K562 (cell line): ENCODE results near the gene SNRPA. TPM values are rescaled to one million over a fixed set of nuclear protein-coding genes. Genes with fewer than 3 reads are reported as not detected.

Source experiments
- EP400 ChIP-seq: fragments of 450-650 bp; IDR thresholded peaks from 2 replicates; pipeline ENCODE4 v1.6.1; 2017; ENCODE audit warnings: antibody characterized with exemption, mild to moderate bottlenecking, moderate library complexity
- ETV5 ChIP-seq: sonication (generic); formaldehyde crosslinking; IDR thresholded peaks from 2 replicates; pipeline ENCODE4 v1.4.0; 2020; ENCODE audit warnings: low read depth, mild to moderate bottlenecking, missing genetic modification reagents
- FOXK1 ChIP-seq: sonication (generic); formaldehyde crosslinking; IDR thresholded peaks from 2 replicates; pipeline ENCODE4 v1.8.0; 2022; ENCODE audit warnings: missing genetic modification reagents, mild to moderate bottlenecking, borderline replicate concordance
- HINFP ChIP-seq: fragments of 450-650 bp; conservative IDR thresholded peaks from 2 replicates; pipeline ENCODE4 v1.6.1; 2016; ENCODE audit warnings: missing genetic modification characterization, low read depth, mild to moderate bottlenecking, control low read depth, missing compliant biosample characterization
- L3MBTL2 ChIP-seq: fragments of 450-650 bp; IDR thresholded peaks from 2 replicates; pipeline ENCODE4 v1.6.1; 2016; ENCODE audit warnings: mild to moderate bottlenecking, moderate library complexity
- NFXL1 ChIP-seq: fragments of 450-650 bp; formaldehyde crosslinking; IDR thresholded peaks from 2 replicates; pipeline ENCODE4 v1.4.0; 2021; ENCODE audit warnings: mild to moderate bottlenecking
- NR4A1 ChIP-seq, 2 experiments: fragments of 250-450 bp in 1 of 2; fragments of 450-650 bp in 1 of 2; sonication (Bioruptor Pico) in 1 of 2; IDR thresholded peaks; 2 replicates each; pipeline versions ENCODE4 v1.4.0 to v1.6.1; 2016 to 2020; ENCODE audit warnings: mild to moderate bottlenecking in 2 of 2, missing compliant biosample characterization in 1 of 2, missing genetic modification characterization in 1 of 2, moderate library complexity in 1 of 2
- PPARD ChIP-seq: fragments of 250-450 bp; sonication (Bioruptor Pico); IDR thresholded peaks from 2 replicates; pipeline ENCODE4 v1.8.0; 2022; ENCODE audit warnings: inconsistent platforms, mild to moderate bottlenecking, moderate library complexity
- SRSF1 ChIP-seq: fragments of 200-400 bp; formaldehyde crosslinking; IDR thresholded peaks from 2 replicates; pipeline ENCODE4 v1.6.1; 2017; ENCODE audit warnings: mild to moderate bottlenecking, low read depth, low read length, moderate library complexity
- TBP ChIP-seq: optimal IDR thresholded peaks from 2 replicates; pipeline ENCODE3; 2011; ENCODE audit warnings: low read depth, low read length, improper control_type of control experiment
- ZNF146 ChIP-seq: IDR thresholded peaks from one replicate; pipeline ENCODE4 v1.6.1; 2018; ENCODE audit warnings: missing compliant biosample characterization; ENCODE audit not compliant: unreplicated experiment
- ZNF174 ChIP-seq: fragments of 250-450 bp; sonication (Bioruptor Pico); IDR thresholded peaks from 2 replicates; pipeline ENCODE4 v1.4.0; 2020; ENCODE audit warnings: mild to moderate bottlenecking
- ZNF212 ChIP-seq: fragments of 450-650 bp; formaldehyde crosslinking; IDR thresholded peaks from 2 replicates; pipeline ENCODE4 v1.4.0; 2020; ENCODE audit warnings: mild to moderate bottlenecking
- ZNF318 ChIP-seq, 2 experiments: fragments of 450-650 bp; IDR thresholded peaks; 2 replicates each; pipeline ENCODE4 v1.6.1; 2016; ENCODE audit warnings: mild to moderate bottlenecking in 2 of 2, borderline replicate concordance in 1 of 2, low read depth in 1 of 2, moderate library complexity in 1 of 2
- ZNF431 ChIP-seq: sonication (generic); formaldehyde crosslinking; IDR thresholded peaks from 2 replicates; pipeline ENCODE4 v1.8.0; 2022; ENCODE audit warnings: mild to moderate bottlenecking, missing genetic modification reagents
- ZNF639 ChIP-seq, 2 experiments: fragments of 200-800 bp in 1 of 2; sonication (Bioruptor generic) in 1 of 2; sonication (generic) in 1 of 2; formaldehyde crosslinking in 1 of 2; IDR thresholded peaks in 1 of 2; conservative IDR thresholded peaks in 1 of 2; 2 replicates each; pipeline versions ENCODE4 v1.5.0 to v1.6.1; 2016 to 2020; ENCODE audit warnings: missing compliant biosample characterization in 1 of 2, missing genetic modification characterization in 1 of 2, missing genetic modification reagents in 1 of 2
- polyA plus RNA-seq, 8 experiments: library from polyadenylated mRNA; depleted of rRNA in 4 of 8; stranded (reverse) in 5 of 8; unstranded in 3 of 8; fragments of >200 nt; fragmentation: Nextera tagmentation in 2 of 8; fragmentation: Illumina TruSeq in 1 of 8; extraction: Ambion mirVana in 2 of 8; extraction: Trizol in 1 of 8; gene quantifications; 2 replicates each; pipeline versions ENCODE4 v1.2.1 to v1.2.3, GENCODE V29; 2011 to 2014; ENCODE audit warnings: inconsistent platforms in 1 of 8, missing spikeins in 1 of 8
- total RNA-seq, 7 experiments: library from RNA; depleted of rRNA in 6 of 7; stranded (reverse); fragments of >200 nt in 6 of 7; fragmentation: Illumina TruSeq in 2 of 7; extraction: Trizol in 2 of 7; gene quantifications; 2 replicates each; pipeline versions ENCODE4 v1.2.1 to v1.2.3, GENCODE V29; 2011 to 2021; ENCODE audit warnings: low replicate concordance in 1 of 7

The SNRPA gene
- total and polyA plus RNA-seq, 9 of the 15 experiments (the other 6 are each of a cell fraction or from before 2014, with no cell fraction given): 16.3 to 311 (median 193) TPM

- TF ChIP-seq HINFP (tag) (no peak), TBP (no peak), L3MBTL2 (no peak), ZNF146 (CRISPR knock-in tag) (no peak), ZNF174 (CRISPR knock-in tag) (no peak), SRSF1 (no peak), ZNF212 (CRISPR knock-in tag) (no peak), ZNF639 (CRISPR knock-in tag; conservative IDR thresholded peaks at IDR 0.05 in 1 of 2, IDR thresholded peaks at IDR 0.05 in 1 of 2) (no peak), NFXL1 (no peak), ZNF431 (no peak), ZNF318 (IDR thresholded peaks at IDR 0.05; ENCODE audit: borderline replicate concordance in 1 of 2, low read depth in 1 of 2) (no peak), ETV5 (no peak), FOXK1 (CRISPR knock-in tag) (no peak), NR4A1 (CRISPR knock-in tag; IDR thresholded peaks at IDR 0.05) (no peak), NR4A1 (tag; IDR thresholded peaks at IDR 0.05) (no peak), PPARD (CRISPR knock-in tag) (no peak), EP400 (no peak)
Observed at GRCh38 chr19:40806423-40807146, 55.6 kb downstream of the SNRPA start (continued).
